Spleen (tissue), 11 donors: ENCODE measurements around the gene ATF6. TPM values are rescaled to one million over a fixed set of nuclear protein-coding genes. Genes with fewer than 3 reads are reported as not detected.
A peak's percentile ranks its signal among the peaks of the same experiment; 100 is the strongest.

Experiments used
- DNase-seq: peaks from one replicate; pipeline ENCODE4 v3.0.0-alpha.2; 2020
- H3K27ac ChIP-seq, 8 donors: fragments of 200-600 bp; sonication (generic) in 7 of 8; 1 replicate in 4 of 8; 2 replicates in 4 of 8; pipeline versions ENCODE4 v1.5.0 to v1.8.0; 2016 to 2021; ENCODE audit warnings: inconsistent platforms in 4 of 8, mild to moderate bottlenecking in 4 of 8, moderate library complexity in 1 of 8
- H3K27me3 ChIP-seq, 7 donors: fragments of 200-600 bp; sonication (generic) in 6 of 7; replicated peaks in 1 of 7; 1 replicate in 4 of 7; 2 replicates in 3 of 7; pipeline versions ENCODE4 v1.5.0 to v1.8.0; 2016 to 2021; ENCODE audit warnings: inconsistent platforms in 3 of 7, mild to moderate bottlenecking in 1 of 7
- H3K36me3 ChIP-seq, 6 donors: fragments of 200-600 bp; sonication (generic) in 5 of 6; 1 replicate in 4 of 6; 2 replicates in 2 of 6; pipeline versions ENCODE4 v1.5.0 to v1.8.0; 2016 to 2021; ENCODE audit warnings: inconsistent platforms in 2 of 6
- H3K4me1 ChIP-seq, 6 donors: fragments of 200-600 bp; sonication (generic) in 5 of 6; 1 replicate in 3 of 6; 2 replicates in 3 of 6; pipeline versions ENCODE4 v1.5.0 to v1.8.0; 2016 to 2021; ENCODE audit warnings: inconsistent platforms in 3 of 6
- H3K4me3 ChIP-seq, 8 donors: fragments of 200-600 bp; sonication (generic) in 7 of 8; 1 replicate in 4 of 8; 2 replicates in 4 of 8; pipeline versions ENCODE4 v1.5.0 to v1.8.0; 2016 to 2021; ENCODE audit warnings: inconsistent platforms in 4 of 8, mild to moderate bottlenecking in 4 of 8, moderate library complexity in 2 of 8
- H3K9me3 ChIP-seq, 8 donors: fragments of 200-600 bp; sonication (generic) in 7 of 8; 1 replicate in 4 of 8; 2 replicates in 4 of 8; pipeline versions ENCODE4 v1.5.0 to v1.8.0; 2016 to 2021; ENCODE audit warnings: inconsistent platforms in 4 of 8
- CTCF ChIP-seq, 11 experiments: fragments of 200-600 bp in 7 of 11; fragments of 450-650 bp in 4 of 11; sonication (generic) in 4 of 11; IDR thresholded peaks in 8 of 11; conservative IDR thresholded peaks in 3 of 11; 1 replicate in 7 of 11; 2 replicates in 4 of 11; pipeline versions ENCODE4 v1.4.0 to v1.8.0; 2016 to 2021; ENCODE audit warnings: antibody characterized with exemption in 11 of 11, inconsistent platforms in 4 of 11, mild to moderate bottlenecking in 1 of 11
- POLR2A ChIP-seq, 3 donors: fragments of 450-650 bp; IDR thresholded peaks; one replicate each; pipeline ENCODE4 v1.5.1; 2017; ENCODE audit warnings: antibody characterized with exemption in 3 of 3, mild to moderate bottlenecking in 1 of 3
- POLR2AphosphoS5 ChIP-seq, 3 donors: sonication (generic); formaldehyde crosslinking; IDR thresholded peaks; one replicate each; pipeline ENCODE4 v1.5.1; 2017; ENCODE audit warnings: antibody characterized with exemption in 3 of 3
- WGBS, 5 donors: extraction: QIAGEN DNeasy Blood & Tissue Kit in 3 of 5; methylation state at CpG; one replicate each; pipeline versions ENCODE4 v1.1.5 to v1.1.7; 2013 to 2018; 5-methylcytosine and 5-hydroxymethylcytosine counted together
- intact Hi-C: fragments of 100-400 bp; cut with DNase I; formaldehyde crosslinking; loops from one replicate; pipeline ENCODE4 v1.15.0; 2023; ENCODE audit warnings: low total_unique reads
- polyA plus RNA-seq, 3 donors: library from polyadenylated mRNA; stranded (reverse); fragments of 200-250 nt; gene quantifications; one replicate each; pipeline ENCODE4 v1.2.1, GENCODE V29; 2013
- total RNA-seq, 7 donors: library from RNA; depleted of rRNA in 3 of 7; stranded (reverse); fragments of >200 nt in 3 of 7; fragmentation: NEBNext Ultra II Directional in 4 of 7; extraction: Animal tissue kit (Norgen Biotek cat#: 25700) in 4 of 7; gene quantifications; one replicate each; pipeline versions ENCODE4 v1.1.0 to v1.2.1, GENCODE V29; 2016 to 2021
- donor health status: healthy with polysubstance abuse.
- donor health status: DM: no; HTN: no; CAD: no; lungs with moderate emphysema.
- donor health status: DM: no; HTN: no; CAD: no.
- donor health status: Bipolar disorder and iron deficiency.
- donor health status: healthy.
- donor health status: DM: no; HTN: no; CAD: no.
- donor health status: DM: yes; HTN: yes; CAD: no.

ATF6 gene
- total and polyA plus RNA-seq, 10 donors = 2.5 to 46.8 (median 33.0) TPM

- Histone ChIP-seq H3K9me3 (no peaks in the 10 kb centered on the region), H3K4me3 (no peak overlapping the region), H3K36me3 (peaks cover 4 to 96% (median 67%) of the 10 kb centered on the region in 6 donors), H3K27me3 (no peaks in the 10 kb centered on the region), H3K27ac (no peak overlapping the region), H3K4me1 (no peaks in the 10 kb centered on the region)
- WGBS, 5 donors = 88 to 98% (median 92%) methylated on average over 5 of the region's 5 CpGs
- no peak for TF ChIP-seq POLR2A (IDR thresholded peaks at IDR 0.05)
- no peak for TF ChIP-seq POLR2AphosphoS5 (IDR thresholded peaks at IDR 0.05)
- no peak for TF ChIP-seq CTCF (IDR thresholded peaks at IDR 0.05 in 8 of 11, conservative IDR thresholded peaks at IDR 0.05 in 3 of 11)
- intact Hi-C loops = loop anchor here (10.0 kb wide), 1 partner anchor 243 kb away; no protein-coding TSS in a partner anchor
- DNase-seq = no peak
These were observed 26.0 kb downstream of the ATF6 start for GRCh38 chr1:161791904-161792655.

GRCh38 chr1:161792740-161793139 is 26.6 kb downstream of the ATF6 start:
- H3K9me3 ChIP-seq = no peaks in the 10 kb centered on the region
- no peaks in the 10 kb centered on the region for H3K27me3 ChIP-seq
- intact Hi-C loops = loop anchor here (10.0 kb wide), 1 partner anchor 242 kb away; no protein-coding TSS in a partner anchor
- 42 to 59% (median 57%) methylated on average over 3 of the region's 3 CpGs for WGBS, 5 donors
- H3K27ac ChIP-seq = no peak overlapping the region
- DNase-seq = no peak
- H3K4me1 ChIP-seq = no peaks in the 10 kb centered on the region
- H3K4me3 ChIP-seq = no peak overlapping the region
- H3K36me3 ChIP-seq = peaks cover 2 to 96% (median 69%) of the 10 kb centered on the region in 6 donors
- TF ChIP-seq CTCF (IDR thresholded peaks at IDR 0.05 in 8 of 11, conservative IDR thresholded peaks at IDR 0.05 in 3 of 11) (peak; percentile 4 to 52 (median 40)), POLR2A (IDR thresholded peaks at IDR 0.05) (no peak), POLR2AphosphoS5 (IDR thresholded peaks at IDR 0.05) (no peak)

GRCh38 chr1:161799792-161800191 is 33.7 kb downstream of the ATF6 start:
- Histone ChIP-seq H3K36me3 (peaks cover 0 to 96% (median 66%) of the 10 kb centered on the region in 6 donors), H3K4me3 (no peak overlapping the region), H3K27ac (no peak overlapping the region), H3K27me3 (no peaks in the 10 kb centered on the region), H3K9me3 (no peaks in the 10 kb centered on the region), H3K4me1 (no peaks in the 10 kb centered on the region)
- DNase-seq = no peak
- intact Hi-C loops = loop anchor here (10.0 kb wide), 1 partner anchor 235 kb away; no protein-coding TSS in a partner anchor
- no peak for TF ChIP-seq POLR2AphosphoS5 (IDR thresholded peaks at IDR 0.05)
- TF ChIP-seq CTCF (IDR thresholded peaks at IDR 0.05 in 8 of 11, conservative IDR thresholded peaks at IDR 0.05 in 3 of 11) = no peak
- no peak for TF ChIP-seq POLR2A (IDR thresholded peaks at IDR 0.05)
- 90 to 98% (median 94%) methylated on average over 1 of the region's 1 CpG for WGBS, 5 donors

GRCh38 chr1:161801955-161802354 is 35.8 kb downstream of the ATF6 start:
- H3K27ac ChIP-seq = no peak overlapping the region
- TF ChIP-seq CTCF (IDR thresholded peaks at IDR 0.05 in 8 of 11, conservative IDR thresholded peaks at IDR 0.05 in 3 of 11) = no peak
- no peak for TF ChIP-seq POLR2AphosphoS5 (IDR thresholded peaks at IDR 0.05)
- no peak for DNase-seq
- H3K4me1 ChIP-seq = no peaks in the 10 kb centered on the region
- WGBS, 5 donors = 80 to 92% (median 87%) methylated on average over 7 of the region's 7 CpGs
- peaks cover 0 to 96% (median 51%) of the 10 kb centered on the region in 6 donors for H3K36me3 ChIP-seq
- no peaks in the 10 kb centered on the region for H3K27me3 ChIP-seq
- intact Hi-C loops = no loop called here
- H3K4me3 ChIP-seq = no peak overlapping the region
- no peaks in the 10 kb centered on the region for H3K9me3 ChIP-seq
